MM.1S (cell line): ENCODE measurements around the gene AUH.
A peak's percentile ranks its signal among the peaks of the same experiment; 100 is the strongest.

Experiments
- DNase-seq: peaks from one replicate; pipeline ENCODE4 v3.0.0-alpha.2; 2015
- H2AFZ ChIP-seq: fragments of 300-600 bp; sonication (generic); 2 replicates; pipeline ENCODE4 v1.6.0; 2016; ENCODE audit warnings: antibody characterized with exemption, low read length
- H3F3A ChIP-seq: fragments of 300-600 bp; sonication (generic); 2 replicates; pipeline ENCODE4 v1.6.1; 2016; ENCODE audit warnings: mild to moderate bottlenecking, antibody characterized with exemption, low read length, moderate library complexity, mixed read lengths; ENCODE audit not compliant: insufficient read depth
- H3K27ac ChIP-seq: fragments of 300-600 bp; sonication (generic); 2 replicates; pipeline ENCODE4 v1.5.1; 2016; ENCODE audit warnings: mild to moderate bottlenecking, low read length
- H3K27me3 ChIP-seq: fragments of 300-600 bp; sonication (generic); replicated peaks from 2 replicates; pipeline ENCODE4 v1.6.0; 2016; ENCODE audit warnings: low read length; ENCODE audit not compliant: insufficient read depth
- H3K36me3 ChIP-seq: fragments of 300-600 bp; sonication (generic); replicated peaks from 2 replicates; pipeline ENCODE4 v1.6.1; 2016; ENCODE audit warnings: mild to moderate bottlenecking, low read length, mixed read lengths; ENCODE audit not compliant: insufficient read depth
- H3K4me1 ChIP-seq: fragments of 300-600 bp; sonication (generic); 2 replicates; pipeline ENCODE4 v1.6.1; 2016; ENCODE audit warnings: low read length, mixed read lengths
- H3K4me2 ChIP-seq: fragments of 300-600 bp; sonication (generic); 2 replicates; pipeline ENCODE4 v1.6.0; 2016; ENCODE audit warnings: low read depth, low read length
- H3K4me3 ChIP-seq: fragments of 300-600 bp; sonication (generic); 2 replicates; pipeline ENCODE4 v1.5.1; 2016; ENCODE audit warnings: low read length, mixed read lengths
- H3K79me2 ChIP-seq: fragments of 300-600 bp; sonication (generic); 2 replicates; pipeline ENCODE4 v1.6.1; 2016; ENCODE audit warnings: mixed run types, low read length, mixed read lengths
- H3K9ac ChIP-seq: fragments of 300-600 bp; sonication (generic); 2 replicates; pipeline ENCODE4 v1.6.1; 2016; ENCODE audit warnings: low read length, mixed read lengths
- H3K9me2 ChIP-seq: fragments of 300-600 bp; sonication (generic); replicated peaks from 2 replicates; pipeline ENCODE4 v1.6.1; 2016; ENCODE audit warnings: mild to moderate bottlenecking, low read length, mixed read lengths; ENCODE audit not compliant: insufficient read depth
- H3K9me3 ChIP-seq: fragments of 300-600 bp; sonication (generic); replicated peaks from 2 replicates; pipeline ENCODE4 v1.6.1; 2016; ENCODE audit warnings: mild to moderate bottlenecking, low read length, mixed read lengths; ENCODE audit not compliant: insufficient read depth
- H4K20me1 ChIP-seq: fragments of 300-600 bp; sonication (generic); 2 replicates; pipeline ENCODE4 v1.6.1; 2016; ENCODE audit warnings: mild to moderate bottlenecking, low read length, moderate library complexity, mixed read lengths; ENCODE audit not compliant: insufficient read depth
- CTCF ChIP-seq: fragments of 300-600 bp; sonication (generic); IDR thresholded peaks from 2 replicates; pipeline ENCODE4 v1.5.1; 2016; ENCODE audit warnings: antibody characterized with exemption, low read length, mixed read lengths
- EZH2 ChIP-seq: fragments of 300-600 bp; sonication (generic); optimal IDR thresholded peaks from 2 replicates; pipeline ENCODE3; 2017; ENCODE audit warnings: low read depth, mild to moderate bottlenecking, antibody characterized with exemption, low read length, mixed read lengths
- EZH2phosphoT487 ChIP-seq: fragments of 300-600 bp; sonication (generic); IDR thresholded peaks from 2 replicates; pipeline ENCODE4 v1.6.1; 2018; ENCODE audit warnings: antibody characterized with exemption, low read length

The AUH gene

GRCh38 chr9:91364702-91365101 is 3.0 kb upstream of the AUH start:
- Histone ChIP-seq H3F3A (no peaks in the 10 kb centered on the region), H3K4me2 (no peak overlapping the region), H3K4me1 (0 out of 2 replicates have a peak, but pooled peaks cover 8% of the 10 kb centered on the region), H3K9me3 (no peaks in the 10 kb centered on the region), H3K27ac (no peak overlapping the region), H3K4me3 (no peak overlapping the region), H3K9ac (no peak overlapping the region), H4K20me1 (no peaks in the 10 kb centered on the region), H2AFZ (no peak overlapping the region), H3K27me3 (no peaks in the 10 kb centered on the region), H3K9me2 (no peaks in the 10 kb centered on the region), H3K36me3 (no peaks in the 10 kb centered on the region), H3K79me2 (peaks cover 19% of the 10 kb centered on the region)
- DNase-seq = no peak
- TF ChIP-seq EZH2phosphoT487 (no peak), CTCF (no peak), EZH2 (no peak)

- H3K4me2 ChIP-seq = no peak overlapping the region
- no peak overlapping the region for H3K27ac ChIP-seq
- 0 out of 2 replicates have a peak, but pooled peaks cover 14% of the 10 kb centered on the region for H3K4me1 ChIP-seq
- H3F3A ChIP-seq = no peaks in the 10 kb centered on the region
- TF ChIP-seq EZH2phosphoT487 (no peak), EZH2 (no peak), CTCF (no peak)
- no peak overlapping the region for H3K4me3 ChIP-seq
- no peak overlapping the region for H2AFZ ChIP-seq
- no peak for DNase-seq
- no peaks in the 10 kb centered on the region for H3K9me2 ChIP-seq
- H3K79me2 ChIP-seq = peaks cover 26% of the 10 kb centered on the region
- no peaks in the 10 kb centered on the region for H3K36me3 ChIP-seq
- no peak overlapping the region for H3K9ac ChIP-seq
- no peaks in the 10 kb centered on the region for H3K27me3 ChIP-seq
- H3K9me3 ChIP-seq = no peaks in the 10 kb centered on the region
- no peaks in the 10 kb centered on the region for H4K20me1 ChIP-seq
These were observed 2.3 kb upstream of the AUH start for GRCh38 chr9:91364005-91364404.

- H2AFZ ChIP-seq = peak overlapping the region; percentile 79
- no peaks in the 10 kb centered on the region for H3F3A ChIP-seq
- no peaks in the 10 kb centered on the region for H3K9me2 ChIP-seq
- peak overlapping the region; percentile 47 for H3K4me3 ChIP-seq
- no peak overlapping the region for H3K27ac ChIP-seq
- no peaks in the 10 kb centered on the region for H3K36me3 ChIP-seq
- peak overlapping the region; percentile 15; the same call in 1 of the 2 replicates for H3K9ac ChIP-seq
- no peak for TF ChIP-seq EZH2phosphoT487
- TF ChIP-seq CTCF = no peak
- no peak for TF ChIP-seq EZH2
- H3K27me3 ChIP-seq = no peaks in the 10 kb centered on the region
- 0 out of 2 replicates have a peak, but pooled peaks cover 16% of the 10 kb centered on the region for H3K4me1 ChIP-seq
- H4K20me1 ChIP-seq = no peaks in the 10 kb centered on the region
- H3K9me3 ChIP-seq = no peaks in the 10 kb centered on the region
- peak overlapping the region; percentile 56 for H3K4me2 ChIP-seq
- peaks cover 45% of the 10 kb centered on the region for H3K79me2 ChIP-seq
- no peak for DNase-seq
These were observed 413 bp upstream of the AUH start for GRCh38 chr9:91362051-91362611.
